Trophoblast cell (in vitro differentiated cells and primary cell): Measurements from ENCODE around the gene TBC1D16.

Experiments
- DNase-seq, 2 donors: peaks; one replicate each; pipeline ENCODE4 v3.0.0-alpha.2; 2016
- H2AFZ ChIP-seq: 2 replicates; pipeline ENCODE4 v1.6.1; 2013; ENCODE audit warnings: low read length, moderate library complexity, mild to moderate bottlenecking; ENCODE audit not compliant: insufficient read depth, poor library complexity
- H2AK5ac ChIP-seq: 2 replicates; pipeline ENCODE4 v1.6.1; 2013; ENCODE audit warnings: mild to moderate bottlenecking, low read length
- H2BK120ac ChIP-seq: 2 replicates; pipeline ENCODE4 v1.6.1; 2013; ENCODE audit warnings: low read length, mild to moderate bottlenecking, moderate library complexity; ENCODE audit not compliant: insufficient read depth, poor library complexity
- H2BK12ac ChIP-seq: 2 replicates; pipeline ENCODE4 v1.6.1; 2013; ENCODE audit warnings: mild to moderate bottlenecking, low read length, moderate library complexity
- H2BK5ac ChIP-seq: 2 replicates; pipeline ENCODE4 v1.6.1; 2013; ENCODE audit warnings: low read length, low read depth, moderate library complexity, mild to moderate bottlenecking; ENCODE audit not compliant: poor library complexity
- H3K14ac ChIP-seq: 2 replicates; pipeline ENCODE4 v1.6.1; 2013; ENCODE audit warnings: mild to moderate bottlenecking, low read length
- H3K18ac ChIP-seq: 2 replicates; pipeline ENCODE4 v1.6.1; 2013; ENCODE audit warnings: mild to moderate bottlenecking, low read length
- H3K23ac ChIP-seq: 2 replicates; pipeline ENCODE4 v1.6.1; 2013; ENCODE audit warnings: low read length
- H3K27ac ChIP-seq: 2 replicates; pipeline ENCODE4 v1.5.1; 2013; ENCODE audit warnings: low read depth, mild to moderate bottlenecking, inconsistent platforms, low read length, moderate library complexity
- H3K27me3 ChIP-seq: 2 replicates; pipeline ENCODE4 v1.6.1; 2013; ENCODE audit warnings: inconsistent platforms, mild to moderate bottlenecking, low read length, moderate library complexity; ENCODE audit not compliant: insufficient read depth
- H3K36me3 ChIP-seq, 2 experiments: 1 replicate in 1 of 2; 2 replicates in 1 of 2; pipeline ENCODE4 v1.6.1; 2013; ENCODE audit warnings: low read length in 2 of 2, mild to moderate bottlenecking in 2 of 2, moderate library complexity in 1 of 2; ENCODE audit not compliant: insufficient read depth in 2 of 2, control insufficient read depth in 1 of 2
- H3K4ac ChIP-seq: 2 replicates; pipeline ENCODE4 v1.6.1; 2013; ENCODE audit warnings: low read depth, mild to moderate bottlenecking, low read length, moderate library complexity
- H3K4me1 ChIP-seq, 2 experiments: 1 replicate in 1 of 2; 2 replicates in 1 of 2; pipeline ENCODE4 v1.6.1; 2013; ENCODE audit warnings: low read length in 2 of 2, mild to moderate bottlenecking in 2 of 2, moderate library complexity in 1 of 2; ENCODE audit not compliant: insufficient read depth in 2 of 2, control insufficient read depth in 1 of 2
- H3K4me2 ChIP-seq: 2 replicates; pipeline ENCODE4 v1.6.1; 2013; ENCODE audit warnings: inconsistent platforms, mild to moderate bottlenecking, low read length, moderate library complexity
- H3K4me3 ChIP-seq: 2 replicates; pipeline ENCODE4 v1.5.1; 2013; ENCODE audit warnings: mild to moderate bottlenecking, low read depth, low read length, inconsistent platforms
- H3K79me1 ChIP-seq: one replicate; pipeline ENCODE4 v1.6.1; 2013; ENCODE audit warnings: low read length
- H3K79me2 ChIP-seq: 2 replicates; pipeline ENCODE4 v1.6.1; 2013; ENCODE audit warnings: low read length, mild to moderate bottlenecking; ENCODE audit not compliant: control insufficient read depth, insufficient read depth, poor library complexity
- H3K9ac ChIP-seq: 2 replicates; pipeline ENCODE4 v1.6.1; 2013; ENCODE audit warnings: mild to moderate bottlenecking, low read length
- H3K9me3 ChIP-seq: 2 replicates; pipeline ENCODE4 v1.6.1; 2013; ENCODE audit warnings: low read depth, mild to moderate bottlenecking, control low read depth, inconsistent platforms, low read length; ENCODE audit not compliant: insufficient read depth
- H4K12ac ChIP-seq: 2 replicates; pipeline ENCODE4 v1.6.1; 2013; ENCODE audit warnings: low read depth, mild to moderate bottlenecking, low read length, moderate library complexity
- H4K8ac ChIP-seq: 2 replicates; pipeline ENCODE4 v1.6.1; 2013; ENCODE audit warnings: low read depth, mild to moderate bottlenecking, low read length, moderate library complexity
- H4K91ac ChIP-seq: one replicate; pipeline ENCODE4 v1.6.1; 2013; ENCODE audit warnings: low read depth, mild to moderate bottlenecking, low read length, moderate library complexity
- WGBS: extraction: QIAGEN DNeasy Blood & Tissue Kit; methylation state at CpG from one replicate; pipeline ENCODE4 v1.1.7; 2013; ENCODE audit warnings: missing lambda C conversion rate; ENCODE audit not compliant: insufficient read length, insufficient coverage; ENCODE audit errors: extremely low coverage; 5-methylcytosine and 5-hydroxymethylcytosine counted together

The TBC1D16 gene

DNA sequence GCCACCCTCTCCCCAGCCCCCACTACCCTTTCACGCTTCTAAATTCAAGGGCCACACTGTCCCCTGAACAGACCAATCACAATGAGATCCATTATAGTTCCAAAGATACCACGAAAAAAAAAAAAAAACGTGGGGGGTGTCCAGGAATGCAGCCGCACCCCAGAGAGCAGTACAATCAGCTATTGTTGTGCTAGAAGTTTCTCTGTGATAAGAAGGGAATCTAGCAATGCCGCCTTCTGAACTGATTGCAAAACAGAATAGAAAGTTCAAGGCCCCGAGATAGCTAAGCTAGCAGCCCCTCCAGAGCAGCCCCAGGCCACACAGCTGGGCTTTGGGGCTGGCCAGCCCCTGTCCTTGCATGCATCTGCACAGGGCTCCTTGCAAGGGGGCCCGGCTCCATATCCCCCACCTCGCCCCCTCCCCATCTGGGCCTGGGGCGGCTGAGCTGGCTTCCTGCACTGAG, 109.5 kb downstream of the TBC1D16 start:
- DNase-seq = no peak
- Histone ChIP-seq H4K8ac (no peak overlapping the region), H4K12ac (no peak overlapping the region), H3K79me2 (no peaks in the 10 kb centered on the region), H2BK120ac (no peak overlapping the region), H2AFZ (no peak overlapping the region), H3K4me3 (no peak overlapping the region), H3K9ac (no peak overlapping the region), H3K23ac (no peak overlapping the region), H3K18ac (no peak overlapping the region), H3K4ac (no peak overlapping the region), H3K27me3 (peaks cover 16% of the 10 kb centered on the region), H2BK5ac (no peak overlapping the region), H2AK5ac (no peak overlapping the region), H3K27ac (no peak overlapping the region), H4K91ac (no peak overlapping the region), H3K4me1 (peaks cover 0 to 2% of the 10 kb centered on the region in 2 experiments), H3K14ac (no peak overlapping the region), H3K79me1 (no peaks in the 10 kb centered on the region), H3K9me3 (peaks cover 2% of the 10 kb centered on the region), H3K36me3 (no peaks in the 10 kb centered on the region), H2BK12ac (no peak overlapping the region), H3K4me2 (no peak overlapping the region)
- WGBS = no CpG with 5 or more reads among the region's 9 CpGs

DNA sequence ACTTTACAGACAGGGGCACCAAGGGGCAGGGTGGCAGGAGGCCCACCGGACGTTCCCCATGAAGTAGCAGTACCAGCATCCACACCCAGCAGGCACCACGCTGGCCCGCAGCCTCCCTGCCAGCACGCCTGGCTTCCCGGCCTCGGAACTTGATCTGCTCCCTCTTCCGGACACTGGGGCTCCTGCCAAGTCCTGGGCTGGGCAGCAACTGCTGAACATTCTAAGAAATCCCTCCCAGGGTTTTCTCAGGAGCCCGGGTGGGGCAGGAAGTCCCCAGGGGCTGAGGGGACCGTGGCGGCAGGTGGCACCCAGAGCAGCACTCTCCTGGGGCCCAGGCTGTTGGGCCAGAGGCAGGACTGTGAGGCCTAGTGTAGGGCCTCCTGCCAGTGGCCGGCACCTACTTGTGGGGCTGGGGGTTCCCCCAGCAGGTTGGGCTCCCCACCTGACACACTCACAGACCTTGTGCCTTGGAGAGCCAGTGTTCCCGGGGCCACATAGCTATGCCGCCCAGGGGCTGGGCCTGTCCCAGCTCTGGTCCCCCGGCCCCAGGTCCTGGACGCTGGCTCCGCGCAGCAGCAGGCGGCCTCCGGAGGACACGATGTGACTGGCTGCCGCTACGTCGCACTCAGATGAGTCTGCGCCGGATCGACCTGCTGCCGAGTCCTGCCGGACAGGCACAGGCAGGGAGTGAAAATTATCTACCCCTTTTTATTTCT, 110.3 kb downstream of the TBC1D16 start:
- Histone ChIP-seq H2AK5ac (no peak overlapping the region), H2BK120ac (no peak overlapping the region), H3K79me2 (no peaks in the 10 kb centered on the region), H3K36me3 (no peaks in the 10 kb centered on the region), H3K4ac (no peak overlapping the region), H3K4me1 (peaks cover 0 to 2% of the 10 kb centered on the region in 2 experiments), H2BK12ac (no peak overlapping the region), H4K8ac (no peak overlapping the region), H3K9ac (no peak overlapping the region), H3K4me2 (no peak overlapping the region), H3K14ac (no peak overlapping the region), H3K18ac (no peak overlapping the region), H3K23ac (no peak overlapping the region), H3K9me3 (peaks cover 2% of the 10 kb centered on the region), H2AFZ (no peak overlapping the region), H4K91ac (no peak overlapping the region), H3K79me1 (no peaks in the 10 kb centered on the region), H3K4me3 (no peak overlapping the region), H2BK5ac (no peak overlapping the region), H3K27ac (no peak overlapping the region), H3K27me3 (peaks cover 9% of the 10 kb centered on the region), H4K12ac (no peak overlapping the region)
- DNase-seq = no peak
- WGBS = no CpG with 5 or more reads among the region's 29 CpGs

DNA sequence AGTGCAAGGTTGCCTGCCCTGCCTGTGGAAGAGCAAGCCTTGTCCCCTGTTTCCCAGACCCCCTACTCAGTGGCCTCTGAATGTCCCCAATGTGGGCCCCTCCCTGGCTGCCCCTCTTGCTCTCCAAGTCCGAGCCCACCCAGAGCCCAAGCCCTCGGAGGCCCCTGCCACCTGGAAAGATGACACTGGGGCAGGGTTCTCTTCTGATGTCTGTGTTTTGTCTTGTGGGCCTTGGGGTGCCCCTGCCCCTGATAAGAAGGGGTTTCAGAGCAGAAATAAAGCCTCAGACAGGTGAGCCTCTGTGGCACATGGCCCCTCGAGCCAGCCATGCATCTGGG, 111.1 kb downstream of the TBC1D16 start:
- WGBS = no CpG with 5 or more reads among the region's 3 CpGs
- Histone ChIP-seq H4K91ac (no peak overlapping the region), H3K36me3 (no peaks in the 10 kb centered on the region), H2AK5ac (no peak overlapping the region), H3K27me3 (peaks cover 5% of the 10 kb centered on the region), H3K4ac (no peak overlapping the region), H3K79me2 (no peaks in the 10 kb centered on the region), H2BK12ac (no peak overlapping the region), H3K4me2 (no peak overlapping the region), H3K4me3 (no peak overlapping the region), H2BK5ac (no peak overlapping the region), H3K14ac (no peak overlapping the region), H3K4me1 (no peaks in the 10 kb centered on the region), H3K9ac (no peak overlapping the region), H2BK120ac (no peak overlapping the region), H3K9me3 (peaks cover 2% of the 10 kb centered on the region), H4K8ac (no peak overlapping the region), H2AFZ (no peak overlapping the region), H3K18ac (no peak overlapping the region), H3K23ac (no peak overlapping the region), H3K27ac (no peak overlapping the region), H4K12ac (no peak overlapping the region), H3K79me1 (no peaks in the 10 kb centered on the region)
- no peak for DNase-seq

DNA sequence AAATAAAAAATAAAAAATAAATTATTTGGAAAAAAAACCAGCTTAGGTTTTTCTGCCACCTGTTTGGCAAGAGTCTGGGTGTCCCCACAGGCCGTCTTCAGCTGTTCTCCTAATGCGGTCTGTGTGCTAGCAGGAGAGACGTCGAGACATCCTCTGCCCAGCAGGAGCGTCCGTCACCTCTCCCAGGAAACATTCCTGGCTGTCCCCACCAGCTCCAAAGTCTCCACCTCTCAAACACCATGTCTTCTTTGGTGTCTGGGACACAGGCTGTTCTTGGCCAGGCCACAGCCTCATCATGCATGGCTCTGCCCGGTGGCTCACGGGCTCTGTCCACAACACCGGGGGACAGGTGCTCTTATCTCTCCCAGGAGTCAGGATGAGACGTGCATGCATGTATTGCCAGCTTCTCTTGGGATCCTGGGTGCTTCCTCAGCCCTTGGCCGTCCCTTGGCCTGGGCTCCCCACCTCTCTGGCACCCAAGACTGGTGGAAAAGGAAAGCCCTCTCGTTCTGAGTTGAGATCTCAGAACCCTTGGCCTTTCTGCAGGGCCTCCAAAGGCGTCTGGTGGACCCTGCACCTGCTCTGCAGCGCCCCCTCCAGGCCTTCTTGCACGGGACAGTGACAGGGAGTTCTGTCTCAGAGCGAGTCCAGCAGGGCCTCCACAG, 111.6 kb downstream of the TBC1D16 start:
- Histone ChIP-seq H3K9me3 (peaks cover 5% of the 10 kb centered on the region), H3K27me3 (no peaks in the 10 kb centered on the region), H3K23ac (no peak overlapping the region), H2BK120ac (no peak overlapping the region), H3K14ac (no peak overlapping the region), H3K79me1 (no peaks in the 10 kb centered on the region), H3K36me3 (no peaks in the 10 kb centered on the region), H3K4me1 (no peaks in the 10 kb centered on the region), H4K12ac (no peak overlapping the region), H4K91ac (no peak overlapping the region), H3K27ac (no peak overlapping the region), H3K4me3 (no peak overlapping the region), H3K79me2 (no peaks in the 10 kb centered on the region), H2BK12ac (no peak overlapping the region), H2AK5ac (no peak overlapping the region), H4K8ac (no peak overlapping the region), H2AFZ (no peak overlapping the region), H3K18ac (no peak overlapping the region), H3K4ac (no peak overlapping the region), H2BK5ac (no peak overlapping the region), H3K9ac (no peak overlapping the region), H3K4me2 (no peak overlapping the region)
- no CpG with 5 or more reads among the region's 16 CpGs for WGBS
- DNase-seq = no peak
